HS-5 (cell line): ENCODE data around the gene PLPP7.

Source experiments
- DNase-seq: peaks from one replicate; pipeline ENCODE4 v3.0.0-alpha.2; 2012; ENCODE audit warnings: low read depth

Gene PLPP7

GRCh38 chr9:131281119-131281965, 8.2 kb upstream of the PLPP7 start:
- no peak for DNase-seq

GRCh38 chr9:131282175-131282574, 7.3 kb upstream of the PLPP7 start:
- no peak for DNase-seq

- DNase-seq, result no peak
Measured at GRCh38 chr9:131282688-131283422, 6.7 kb upstream of the PLPP7 start.

GRCh38 chr9:131284856-131285255, 4.7 kb upstream of the PLPP7 start:
- no peak for DNase-seq

- no peak for DNase-seq
Measured at GRCh38 chr9:131287359-131287758, 2.2 kb upstream of the PLPP7 start.

GRCh38 chr9:131288217-131288616, 1.3 kb upstream of the PLPP7 start:
- DNase-seq, result no peak

GRCh38 chr9:131290036-131290766, 678 bp downstream of the PLPP7 start:
- peak; percentile 15 for DNase-seq

- DNase-seq, result no peak
Measured at GRCh38 chr9:131290767-131291370, 1.3 kb downstream of the PLPP7 start.

GRCh38 chr9:131291795-131292315, 2.3 kb downstream of the PLPP7 start:
- DNase-seq, result no peak

GRCh38 chr9:131292937-131293336, 3.4 kb downstream of the PLPP7 start:
- DNase-seq, result no peak

- no peak for DNase-seq
Measured at GRCh38 chr9:131296460-131296859, 6.9 kb downstream of the PLPP7 start.

- DNase-seq, result no peak
Measured at GRCh38 chr9:131296906-131297500, 7.5 kb downstream of the PLPP7 start.

GRCh38 chr9:131297903-131298302, 8.4 kb downstream of the PLPP7 start:
- DNase-seq, result no peak

- DNase-seq, result no peak
Measured at GRCh38 chr9:131298341-131298740, 8.8 kb downstream of the PLPP7 start.

- DNase-seq, result no peak
Measured at GRCh38 chr9:131298816-131299215, 9.3 kb downstream of the PLPP7 start.

GRCh38 chr9:131299346-131299960, 9.9 kb downstream of the PLPP7 start:
- DNase-seq, result no peak

- DNase-seq, result no peak
Measured at GRCh38 chr9:131299961-131300347, 10.4 kb downstream of the PLPP7 start.

GRCh38 chr9:131300444-131300843, 10.9 kb downstream of the PLPP7 start:
- DNase-seq, result no peak

GRCh38 chr9:131302244-131303075, 12.9 kb downstream of the PLPP7 start:
- no peak for DNase-seq
